Fibroblast of the aortic adventitia (primary cell): ENCODE data around the gene HMG20A. TPM values are rescaled to one million over a fixed set of nuclear protein-coding genes. Genes with fewer than 3 reads are reported as not detected.
A peak's percentile ranks its signal among the peaks of the same experiment; 100 is the strongest.

Source experiments
- DNase-seq: peaks from one replicate; pipeline ENCODE4 v3.0.0-alpha.2; 2010; ENCODE audit warnings: low read depth
- H3K4me3 ChIP-seq: 2 replicates; pipeline ENCODE4 v1.5.1; 2011; ENCODE audit warnings: low read depth, mild to moderate bottlenecking, control low read depth, low read length, moderate library complexity
- CTCF ChIP-seq: IDR thresholded peaks from 2 replicates; pipeline ENCODE4 v1.5.1; 2011; ENCODE audit warnings: mild to moderate bottlenecking, low read length, control low read depth, inconsistent platforms; ENCODE audit not compliant: insufficient read depth
- total RNA-seq: library from RNA; depleted of rRNA; stranded (reverse); fragments of >200 nt; gene quantifications from 2 replicates; pipeline ENCODE4 v1.2.3, GENCODE V29; 2012; ENCODE audit warnings: low replicate concordance

The HMG20A gene
- total RNA-seq, 1 donor = 28.7 TPM

- no peak for TF ChIP-seq CTCF
- H3K4me3 ChIP-seq = no peak overlapping the region
- peak; percentile 38 for DNase-seq
Observed at GRCh38 chr15:77513226-77513625, 92.5 kb downstream of the HMG20A start.

GRCh38 chr15:77514641-77515402 lies 94.1 kb downstream of the HMG20A start:
- DNase-seq = no peak
- no peak overlapping the region for H3K4me3 ChIP-seq
- no peak for TF ChIP-seq CTCF

GRCh38 chr15:77515613-77516012 lies 94.9 kb downstream of the HMG20A start:
- no peak for TF ChIP-seq CTCF
- no peak overlapping the region for H3K4me3 ChIP-seq
- DNase-seq = no peak

GRCh38 chr15:77516076-77516475 lies 95.4 kb downstream of the HMG20A start:
- no peak for TF ChIP-seq CTCF
- H3K4me3 ChIP-seq = no peak overlapping the region
- DNase-seq = peak; percentile 36

GRCh38 chr15:77516786-77517185 lies 96.1 kb downstream of the HMG20A start:
- no peak for DNase-seq
- no peak for TF ChIP-seq CTCF
- H3K4me3 ChIP-seq = no peak overlapping the region

GRCh38 chr15:77517579-77517978 lies 96.9 kb downstream of the HMG20A start:
- no peak for DNase-seq
- H3K4me3 ChIP-seq = no peak overlapping the region
- TF ChIP-seq CTCF = no peak

- H3K4me3 ChIP-seq = no peak overlapping the region
- TF ChIP-seq CTCF = no peak
Observed at GRCh38 chr15:77518458-77518857, 97.8 kb downstream of the HMG20A start.

More at GRCh38 chr15:77518458-77518857, 97.8 kb downstream of the HMG20A start:
- DNase-seq = no peak
